ENCODE results near the gene COASY. TPM values are rescaled to one million over a fixed set of nuclear protein-coding genes. Genes with fewer than 3 reads are reported as not detected.

The COASY gene
- total RNA-seq, 2 experiments from 2014 or later = 42.9 to 123 TPM

- peak; percentile 38 for DNase-seq (ENCODE audit: low spot score)
- Histone ChIP-seq H2AFZ (ENCODE audit: low read length) (no peak overlapping the region), H3K36me3 (ENCODE audit: insufficient read depth, low read length) (no peaks in the 10 kb centered on the region), H3K4me3 (ENCODE audit: low read depth, low read length, poor library complexity, severe bottlenecking) (no peak overlapping the region), H3K9me3 (ENCODE audit: low read length) (no peaks in the 10 kb centered on the region), H3K4me1 (ENCODE audit: insufficient read depth, low read length, poor library complexity, severe bottlenecking) (peaks cover 6% of the 10 kb centered on the region), H3K4me2 (ENCODE audit: low read length) (no peak overlapping the region), H3K79me2 (ENCODE audit: insufficient read depth, low read depth, low read length) (no peaks in the 10 kb centered on the region), H3K27ac (ENCODE audit: low read depth, low read length, poor library complexity, severe bottlenecking) (no peak overlapping the region), H4K20me1 (ENCODE audit: insufficient read depth, low read length) (no peaks in the 10 kb centered on the region), H3K9me2 (ENCODE audit: insufficient read depth, low read length) (no peaks in the 10 kb centered on the region)
- ChIA-PET POLR2A (interaction anchor here (1.4 kb wide), 1 partner anchor 106 kb away, joined by 3 read pairs; no protein-coding TSS in a partner anchor), CTCF (ENCODE audit: unreplicated experiment) (no interaction called here)
- intact Hi-C loops (cut with micrococcal nuclease; ENCODE audit: unreplicated experiment) = no loop called here
- no peak for TF ChIP-seq EZH2phosphoT487 (IDR thresholded peaks at IDR 0.05; ENCODE audit: borderline replicate concordance, low read depth, low read length)
- TF ChIP-seq CTCF (conservative IDR thresholded peaks at IDR 0.05; ENCODE audit: low read length) = peak; percentile 78
- no TSS peak for BruUV-seq (replicated peaks)
These were observed 41.4 kb upstream of the COASY start for GRCh38 chr17:42520540-42520951.

- no peaks in the 10 kb centered on the region for H4K20me1 ChIP-seq (ENCODE audit: insufficient read depth, low read length)
- ChIA-PET POLR2A (interaction anchor here (1.4 kb wide), 1 partner anchor 106 kb away, joined by 3 read pairs; no protein-coding TSS in a partner anchor), CTCF (ENCODE audit: unreplicated experiment) (no interaction called here)
- no peak for DNase-seq (ENCODE audit: low spot score)
- H3K4me2 ChIP-seq (ENCODE audit: low read length) = no peak overlapping the region
- no peaks in the 10 kb centered on the region for H3K79me2 ChIP-seq (ENCODE audit: insufficient read depth, low read depth, low read length)
- no peaks in the 10 kb centered on the region for H3K36me3 ChIP-seq (ENCODE audit: insufficient read depth, low read length)
- TF ChIP-seq EZH2phosphoT487 (IDR thresholded peaks at IDR 0.05; ENCODE audit: borderline replicate concordance, low read depth, low read length) (no peak), CTCF (conservative IDR thresholded peaks at IDR 0.05; ENCODE audit: low read length) (no peak)
- no peak overlapping the region for H2AFZ ChIP-seq (ENCODE audit: low read length)
- BruUV-seq (replicated peaks) = no TSS peak
- H3K27ac ChIP-seq (ENCODE audit: low read depth, low read length, poor library complexity, severe bottlenecking) = no peak overlapping the region
- intact Hi-C loops (cut with micrococcal nuclease; ENCODE audit: unreplicated experiment) = no loop called here
- H3K9me3 ChIP-seq (ENCODE audit: low read length) = no peaks in the 10 kb centered on the region
- no peaks in the 10 kb centered on the region for H3K9me2 ChIP-seq (ENCODE audit: insufficient read depth, low read length)
- H3K4me3 ChIP-seq (ENCODE audit: low read depth, low read length, poor library complexity, severe bottlenecking) = no peak overlapping the region
- peaks cover 6% of the 10 kb centered on the region for H3K4me1 ChIP-seq (ENCODE audit: insufficient read depth, low read length, poor library complexity, severe bottlenecking)
These were observed 40.9 kb upstream of the COASY start for GRCh38 chr17:42521036-42521435.

GRCh38 chr17:42521666-42522262, 40.2 kb upstream of the COASY start:
- POLR2A ChIA-PET = no interaction called here
- Histone ChIP-seq H3K4me1 (ENCODE audit: insufficient read depth, low read length, poor library complexity, severe bottlenecking) (peaks cover 6% of the 10 kb centered on the region), H3K27ac (ENCODE audit: low read depth, low read length, poor library complexity, severe bottlenecking) (no peak overlapping the region), H3K4me3 (ENCODE audit: low read depth, low read length, poor library complexity, severe bottlenecking) (no peak overlapping the region), H3K79me2 (ENCODE audit: insufficient read depth, low read depth, low read length) (no peaks in the 10 kb centered on the region), H3K9me2 (ENCODE audit: insufficient read depth, low read length) (no peaks in the 10 kb centered on the region), H2AFZ (ENCODE audit: low read length) (no peak overlapping the region), H4K20me1 (ENCODE audit: insufficient read depth, low read length) (no peaks in the 10 kb centered on the region), H3K36me3 (ENCODE audit: insufficient read depth, low read length) (no peaks in the 10 kb centered on the region), H3K4me2 (ENCODE audit: low read length) (no peak overlapping the region), H3K9me3 (ENCODE audit: low read length) (no peaks in the 10 kb centered on the region)
- DNase-seq (ENCODE audit: low spot score) = no peak
- intact Hi-C loops (cut with micrococcal nuclease; ENCODE audit: unreplicated experiment) = no loop called here
- CTCF ChIA-PET (ENCODE audit: unreplicated experiment) = no interaction called here
- BruUV-seq (replicated peaks) = no TSS peak
- TF ChIP-seq EZH2phosphoT487 (IDR thresholded peaks at IDR 0.05; ENCODE audit: borderline replicate concordance, low read depth, low read length) (no peak), CTCF (conservative IDR thresholded peaks at IDR 0.05; ENCODE audit: low read length) (no peak)
